ENCODE measurements around the gene GLRA2.

DNA sequence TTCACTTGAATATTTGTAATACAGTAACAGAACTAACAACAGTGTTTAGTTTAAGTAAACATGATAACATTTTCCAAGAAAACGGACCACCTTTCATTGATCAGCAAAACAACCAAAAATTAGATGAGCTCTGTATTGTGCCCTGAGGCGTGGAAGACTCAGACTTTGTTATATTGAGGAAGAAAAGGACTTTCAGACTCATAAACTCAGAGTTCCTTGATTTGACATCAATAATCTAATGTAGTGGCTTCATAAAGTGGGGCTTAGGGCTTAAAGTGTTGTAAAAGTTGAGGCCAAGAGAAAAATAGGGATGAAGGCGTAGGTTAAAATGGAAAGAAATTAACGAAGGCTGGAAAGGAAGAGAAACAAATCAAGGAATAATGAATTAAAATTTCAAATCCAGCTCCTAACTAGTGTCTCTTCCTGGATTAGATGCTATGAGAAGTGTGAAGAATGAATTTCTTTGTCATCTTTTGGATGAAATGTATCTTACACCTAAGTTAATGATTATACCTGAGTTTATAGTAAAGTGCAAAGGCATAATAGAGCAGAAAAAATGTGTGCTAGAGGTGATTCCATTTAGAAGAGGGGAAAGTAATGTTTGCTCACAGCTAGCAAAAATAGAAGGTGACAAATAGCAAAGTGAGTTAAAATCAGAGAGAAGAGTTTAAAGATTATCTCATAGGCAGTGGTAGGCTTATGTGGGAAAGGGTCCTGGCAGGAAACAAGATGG lies 19.8 kb upstream of the GLRA2 start:
- no peak for TF ChIP-seq GATA3 (IDR thresholded peaks at IDR 0.05; ENCODE audit: low read depth, low read length)
- no peak for TF ChIP-seq GATA2 (IDR thresholded peaks at IDR 0.05; ENCODE audit: low read depth, low read length)
